GM12864 (cell line): ENCODE measurements around the gene TEX22.

Source experiments
- DNase-seq: peaks from one replicate; pipeline ENCODE4 v3.0.0-alpha.2; 2011; ENCODE audit warnings: low read depth
- H3K4me3 ChIP-seq: 2 replicates; pipeline ENCODE4 v1.5.1; 2011; ENCODE audit warnings: mild to moderate bottlenecking, low read depth, low read length, control low read depth
- CTCF ChIP-seq: IDR thresholded peaks from 2 replicates; pipeline ENCODE4 v1.5.1; 2011; ENCODE audit warnings: low read depth, mild to moderate bottlenecking, moderate library complexity, low read length, control low read depth, inconsistent platforms; ENCODE audit errors: missing control alignments

The TEX22 gene

GRCh38 chr14:105367116-105368031 is 31.0 kb upstream of the TEX22 start:
- TF ChIP-seq CTCF: no peak

GRCh38 chr14:105368032-105368417 is 30.3 kb upstream of the TEX22 start:
- no peak for DNase-seq
- no peak for TF ChIP-seq CTCF
- H3K4me3 ChIP-seq: no peak overlapping the region

More at GRCh38 chr14:105367116-105368031, 31.0 kb upstream of the TEX22 start:
- H3K4me3 ChIP-seq: no peak overlapping the region
- DNase-seq: no peak

- H3K4me3 ChIP-seq: no peak overlapping the region
- no peak for TF ChIP-seq CTCF
- no peak for DNase-seq
Observed at GRCh38 chr14:105368426-105368825, 29.9 kb upstream of the TEX22 start.

- DNase-seq: no peak
- H3K4me3 ChIP-seq: no peak overlapping the region
- no peak for TF ChIP-seq CTCF
Observed at GRCh38 chr14:105368910-105369652, 29.3 kb upstream of the TEX22 start.

GRCh38 chr14:105369653-105370040 is 28.7 kb upstream of the TEX22 start:
- no peak for DNase-seq
- TF ChIP-seq CTCF: no peak
- no peak overlapping the region for H3K4me3 ChIP-seq

- no peak for TF ChIP-seq CTCF
- no peak overlapping the region for H3K4me3 ChIP-seq
- no peak for DNase-seq
Observed at GRCh38 chr14:105374389-105374788, 23.9 kb upstream of the TEX22 start.
